ENCODE results near the gene AGPAT4.

The AGPAT4 gene

GRCh38 chr6:161161889-161162624, 111.8 kb downstream of the AGPAT4 start:
- TF ChIP-seq CTCF (IDR thresholded peaks at IDR 0.05; ENCODE audit: insufficient read depth, missing control alignments), result no peak
- DNase-seq (ENCODE audit: insufficient read length, low spot score) (no peak), FAIRE-seq (no peak)

- no peak for TF ChIP-seq CTCF (IDR thresholded peaks at IDR 0.05; ENCODE audit: insufficient read depth, missing control alignments)
- DNase-seq (ENCODE audit: insufficient read length, low spot score), result no peak
- FAIRE-seq, result no peak
These were observed 112.7 kb downstream of the AGPAT4 start for GRCh38 chr6:161161121-161161520.

GRCh38 chr6:161154796-161155335, 119.0 kb downstream of the AGPAT4 start:
- FAIRE-seq (no peak), DNase-seq (ENCODE audit: insufficient read length, low spot score) (no peak)
- TF ChIP-seq CTCF (IDR thresholded peaks at IDR 0.05; ENCODE audit: insufficient read depth, missing control alignments), result no peak

- DNase-seq (ENCODE audit: insufficient read length, low spot score) (no peak), FAIRE-seq (no peak)
- no peak for TF ChIP-seq CTCF (IDR thresholded peaks at IDR 0.05; ENCODE audit: insufficient read depth, missing control alignments)
These were observed 120.1 kb downstream of the AGPAT4 start for GRCh38 chr6:161153725-161154124.

GRCh38 chr6:161152907-161153662, 120.8 kb downstream of the AGPAT4 start:
- FAIRE-seq (no peak), DNase-seq (ENCODE audit: insufficient read length, low spot score) (no peak)
- peak; percentile 23 for TF ChIP-seq CTCF (IDR thresholded peaks at IDR 0.05; ENCODE audit: insufficient read depth, missing control alignments)

GRCh38 chr6:161152527-161152862, 121.4 kb downstream of the AGPAT4 start:
- no peak for DNase-seq (ENCODE audit: insufficient read length, low spot score)
- FAIRE-seq, result no peak
- TF ChIP-seq CTCF (IDR thresholded peaks at IDR 0.05; ENCODE audit: insufficient read depth, missing control alignments), result no peak
